GM12892 (cell line): ENCODE data around the gene TLCD3B.

ENCODE experiments used
- POLR2A ChIP-seq: IDR thresholded peaks from 2 replicates; pipeline ENCODE4 v1.6.1; 2011; ENCODE audit warnings: low read depth, low read length, control low read depth
- POLR2AphosphoS5 ChIP-seq: IDR thresholded peaks from 2 replicates; pipeline ENCODE4 v1.6.1; 2011; ENCODE audit warnings: low read depth, low read length, control low read depth
- TAF1 ChIP-seq: IDR thresholded peaks from 2 replicates; pipeline ENCODE4 v1.6.1; 2011; ENCODE audit warnings: low read depth, mild to moderate bottlenecking, control low read depth, low read length, borderline replicate concordance

DNA sequence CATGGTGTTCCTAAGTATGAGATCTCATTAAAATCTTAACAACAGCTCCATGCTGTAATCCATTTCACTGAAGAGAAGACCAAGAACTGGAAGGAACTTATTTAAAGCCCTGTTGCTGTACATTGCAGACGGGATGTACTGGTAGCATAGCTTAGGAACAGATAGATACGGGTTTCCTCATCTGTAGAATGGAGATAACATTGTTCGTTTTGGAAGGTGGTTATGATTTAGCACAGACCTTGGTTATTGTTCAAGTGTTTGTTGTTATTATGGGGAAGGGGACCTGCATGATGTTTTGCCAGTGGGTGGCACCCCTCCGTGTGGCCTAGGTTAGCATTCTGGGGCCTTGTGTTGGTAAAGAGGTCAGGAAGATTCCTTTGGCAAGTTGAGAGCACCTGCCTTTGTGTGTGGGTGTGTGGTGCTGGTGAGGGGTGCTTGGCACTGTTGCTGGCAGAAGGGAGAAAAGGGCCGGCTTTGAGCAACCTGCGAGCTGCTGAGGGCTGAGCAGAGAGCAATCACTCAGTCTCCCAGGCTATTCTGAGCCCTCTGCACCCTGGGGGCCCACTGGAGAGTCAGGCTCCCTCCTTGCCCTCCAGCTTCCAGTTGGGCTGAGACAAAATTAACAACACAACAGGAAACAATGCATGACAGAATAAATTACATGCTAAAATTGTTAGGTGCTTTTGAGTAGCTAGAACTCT, 55.1 kb downstream of the TLCD3B start:
- no peak for TF ChIP-seq POLR2A
- TF ChIP-seq POLR2AphosphoS5: no peak
- TF ChIP-seq TAF1: no peak
